GM12875 (cell line): Measurements from ENCODE around the gene FUNDC2.

Experiments used
- H3K4me3 ChIP-seq: one replicate; pipeline ENCODE4 v1.5.1; 2011; ENCODE audit warnings: low read depth, low read length, control low read depth
- CTCF ChIP-seq: IDR thresholded peaks from 2 replicates; pipeline ENCODE4 v1.5.1; 2011; ENCODE audit warnings: low read depth, mild to moderate bottlenecking, control low read depth, inconsistent platforms, low read length, moderate library complexity, borderline replicate concordance; ENCODE audit not compliant: insufficient read depth

FUNDC2 gene

DNA sequence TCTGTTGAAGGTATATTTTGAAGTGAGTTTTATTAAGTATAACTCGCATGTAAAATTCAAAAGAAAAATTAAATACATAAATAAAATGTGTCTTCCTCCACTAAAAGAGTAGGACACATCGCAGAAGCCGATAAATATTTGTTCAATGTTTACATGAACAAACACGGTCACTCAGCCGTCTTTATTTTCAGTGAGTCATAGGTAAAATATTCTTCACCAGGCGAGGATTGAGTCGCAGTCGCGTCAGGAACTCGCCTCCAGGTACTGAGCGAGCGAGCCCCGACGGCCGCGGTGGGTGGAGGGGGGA lies 271 bp upstream of the FUNDC2 start:
- peak overlapping the region; percentile 41 for H3K4me3 ChIP-seq
- TF ChIP-seq CTCF, result no peak

GRCh38 chrX:155027509-155028066 lies 944 bp downstream of the FUNDC2 start:
- TF ChIP-seq CTCF, result no peak
- peak overlapping the region; percentile 72 for H3K4me3 ChIP-seq

- H3K4me3 ChIP-seq, result peak overlapping the region; percentile 37
- no peak for TF ChIP-seq CTCF
These were observed 1.5 kb downstream of the FUNDC2 start for GRCh38 chrX:155028129-155028528.

DNA sequence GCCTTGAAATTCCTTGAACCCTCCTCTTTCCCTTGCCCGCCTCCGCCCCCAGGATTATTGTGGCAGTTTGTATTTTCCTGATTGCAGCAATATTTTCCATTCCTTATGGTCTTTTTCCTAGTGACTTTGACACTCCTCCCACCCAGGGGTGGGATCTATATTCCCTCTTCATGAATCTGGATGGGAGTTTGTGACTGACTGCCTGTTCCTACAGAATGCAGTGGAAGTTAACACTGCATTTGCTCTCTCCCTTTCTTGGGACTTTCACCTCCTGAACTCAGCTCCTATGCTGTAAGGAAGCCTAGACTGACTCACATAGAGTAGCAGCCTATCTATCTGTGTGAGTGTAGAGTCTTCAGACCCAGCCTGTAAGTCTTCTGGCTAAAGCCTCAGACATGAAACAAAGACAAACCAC lies 2.2 kb downstream of the FUNDC2 start:
- TF ChIP-seq CTCF, result no peak
- no peak overlapping the region for H3K4me3 ChIP-seq

DNA sequence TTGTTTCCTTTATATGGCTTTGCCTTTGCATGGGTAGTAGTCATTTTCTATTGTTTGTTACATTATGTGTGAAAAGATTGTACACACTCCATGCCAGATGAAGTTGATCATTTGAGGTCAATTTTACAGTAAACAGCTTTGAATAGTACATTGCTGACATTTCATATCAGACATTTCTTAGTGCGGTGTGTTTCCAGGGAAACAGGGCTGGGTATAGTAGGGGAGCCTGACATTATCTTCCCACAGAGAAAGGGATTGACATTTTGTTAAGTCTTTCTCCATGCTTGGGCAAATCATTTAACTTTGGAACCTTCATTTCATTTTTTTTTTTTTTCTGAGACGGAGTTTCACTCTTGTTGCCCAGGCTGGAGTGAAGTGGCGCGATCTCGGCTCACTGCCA lies 5.0 kb downstream of the FUNDC2 start:
- TF ChIP-seq CTCF, result no peak
- no peak overlapping the region for H3K4me3 ChIP-seq

- no peak for TF ChIP-seq CTCF
- H3K4me3 ChIP-seq, result no peak overlapping the region
These were observed 9.0 kb downstream of the FUNDC2 start for GRCh38 chrX:155035688-155036087.

- H3K4me3 ChIP-seq, result no peak overlapping the region
- TF ChIP-seq CTCF, result no peak
These were observed 19.6 kb downstream of the FUNDC2 start for GRCh38 chrX:155046129-155046810.
